HL-60 (cell line): ENCODE results near the gene MAN2B1.

Source experiments
- GABPA ChIP-seq: IDR thresholded peaks from 2 replicates; pipeline ENCODE4 v1.6.1; 2012; ENCODE audit warnings: low read depth
- POLR2AphosphoS5 ChIP-seq: IDR thresholded peaks from 2 replicates; pipeline ENCODE4 v1.6.1; 2012; ENCODE audit warnings: low read depth
- SPI1 ChIP-seq: IDR thresholded peaks from 2 replicates; pipeline ENCODE4 v1.6.1; 2012; ENCODE audit warnings: low read depth, mild to moderate bottlenecking, borderline replicate concordance
- TF ChIP-seq, protein P1 (sequence below): IDR thresholded peaks from one replicate; pipeline ENCODE4 v1.5.1; 2011; ENCODE audit warnings: low read length, control low read depth, inconsistent platforms; ENCODE audit not compliant: insufficient read depth
- TF ChIP-seq, protein P2 (sequence below): IDR thresholded peaks from 2 replicates; pipeline ENCODE4 v1.6.1; 2012; ENCODE audit warnings: low read depth; ENCODE audit not compliant: insufficient replicate concordance

DNA sequence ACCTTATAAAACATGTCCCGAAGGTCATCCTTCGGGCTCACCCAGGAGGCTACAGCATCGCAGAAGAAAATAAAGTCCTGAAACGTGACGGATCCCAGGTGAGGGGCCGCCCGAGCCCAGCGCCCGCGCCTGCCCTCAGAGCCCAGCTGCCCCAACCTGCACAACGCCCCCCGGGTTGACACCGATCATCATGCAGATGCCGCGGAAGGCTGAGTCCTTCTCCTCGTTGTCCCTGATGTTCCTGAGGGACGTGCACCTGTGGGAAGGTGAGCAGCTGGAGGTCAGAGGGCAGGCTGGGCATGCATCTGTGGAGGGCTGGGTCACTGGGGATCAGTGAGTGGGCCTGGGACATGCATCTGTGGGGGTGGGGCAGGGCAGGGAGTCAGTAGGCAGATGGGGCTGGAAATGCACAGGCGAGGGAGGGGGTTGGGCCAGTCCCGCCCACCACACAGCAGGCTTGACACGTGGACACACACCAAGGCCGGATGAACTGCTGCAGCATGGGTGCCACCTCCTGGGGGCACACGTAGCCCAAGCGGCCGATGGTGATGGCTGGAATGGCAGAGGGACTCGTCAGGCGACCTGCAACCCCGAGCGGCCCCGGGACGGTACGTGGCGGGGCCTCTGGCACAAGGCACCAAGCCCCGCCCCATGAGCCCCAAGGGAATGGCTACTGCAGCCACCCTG is 35.2 kb upstream of the MAN2B1 start:
- TF ChIP-seq, protein P1, sequence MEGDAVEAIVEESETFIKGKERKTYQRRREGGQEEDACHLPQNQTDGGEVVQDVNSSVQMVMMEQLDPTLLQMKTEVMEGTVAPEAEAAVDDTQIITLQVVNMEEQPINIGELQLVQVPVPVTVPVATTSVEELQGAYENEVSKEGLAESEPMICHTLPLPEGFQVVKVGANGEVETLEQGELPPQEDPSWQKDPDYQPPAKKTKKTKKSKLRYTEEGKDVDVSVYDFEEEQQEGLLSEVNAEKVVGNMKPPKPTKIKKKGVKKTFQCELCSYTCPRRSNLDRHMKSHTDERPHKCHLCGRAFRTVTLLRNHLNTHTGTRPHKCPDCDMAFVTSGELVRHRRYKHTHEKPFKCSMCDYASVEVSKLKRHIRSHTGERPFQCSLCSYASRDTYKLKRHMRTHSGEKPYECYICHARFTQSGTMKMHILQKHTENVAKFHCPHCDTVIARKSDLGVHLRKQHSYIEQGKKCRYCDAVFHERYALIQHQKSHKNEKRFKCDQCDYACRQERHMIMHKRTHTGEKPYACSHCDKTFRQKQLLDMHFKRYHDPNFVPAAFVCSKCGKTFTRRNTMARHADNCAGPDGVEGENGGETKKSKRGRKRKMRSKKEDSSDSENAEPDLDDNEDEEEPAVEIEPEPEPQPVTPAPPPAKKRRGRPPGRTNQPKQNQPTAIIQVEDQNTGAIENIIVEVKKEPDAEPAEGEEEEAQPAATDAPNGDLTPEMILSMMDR = no peak
- no peak; the same call in 1 of the 2 replicates for TF ChIP-seq POLR2AphosphoS5
- TF ChIP-seq, protein P2, sequence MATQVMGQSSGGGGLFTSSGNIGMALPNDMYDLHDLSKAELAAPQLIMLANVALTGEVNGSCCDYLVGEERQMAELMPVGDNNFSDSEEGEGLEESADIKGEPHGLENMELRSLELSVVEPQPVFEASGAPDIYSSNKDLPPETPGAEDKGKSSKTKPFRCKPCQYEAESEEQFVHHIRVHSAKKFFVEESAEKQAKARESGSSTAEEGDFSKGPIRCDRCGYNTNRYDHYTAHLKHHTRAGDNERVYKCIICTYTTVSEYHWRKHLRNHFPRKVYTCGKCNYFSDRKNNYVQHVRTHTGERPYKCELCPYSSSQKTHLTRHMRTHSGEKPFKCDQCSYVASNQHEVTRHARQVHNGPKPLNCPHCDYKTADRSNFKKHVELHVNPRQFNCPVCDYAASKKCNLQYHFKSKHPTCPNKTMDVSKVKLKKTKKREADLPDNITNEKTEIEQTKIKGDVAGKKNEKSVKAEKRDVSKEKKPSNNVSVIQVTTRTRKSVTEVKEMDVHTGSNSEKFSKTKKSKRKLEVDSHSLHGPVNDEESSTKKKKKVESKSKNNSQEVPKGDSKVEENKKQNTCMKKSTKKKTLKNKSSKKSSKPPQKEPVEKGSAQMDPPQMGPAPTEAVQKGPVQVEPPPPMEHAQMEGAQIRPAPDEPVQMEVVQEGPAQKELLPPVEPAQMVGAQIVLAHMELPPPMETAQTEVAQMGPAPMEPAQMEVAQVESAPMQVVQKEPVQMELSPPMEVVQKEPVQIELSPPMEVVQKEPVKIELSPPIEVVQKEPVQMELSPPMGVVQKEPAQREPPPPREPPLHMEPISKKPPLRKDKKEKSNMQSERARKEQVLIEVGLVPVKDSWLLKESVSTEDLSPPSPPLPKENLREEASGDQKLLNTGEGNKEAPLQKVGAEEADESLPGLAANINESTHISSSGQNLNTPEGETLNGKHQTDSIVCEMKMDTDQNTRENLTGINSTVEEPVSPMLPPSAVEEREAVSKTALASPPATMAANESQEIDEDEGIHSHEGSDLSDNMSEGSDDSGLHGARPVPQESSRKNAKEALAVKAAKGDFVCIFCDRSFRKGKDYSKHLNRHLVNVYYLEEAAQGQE = no peak
- no peak for TF ChIP-seq GABPA
- TF ChIP-seq SPI1 = no peak
